ENCODE results near the gene SUSD4. TPM values are rescaled to one million over a fixed set of nuclear protein-coding genes. Genes with fewer than 3 reads are reported as not detected.

SUSD4 gene
- total RNA-seq, 1 experiment from 2014 or later = 31.4 TPM

GRCh38 chr1:223249854-223250631 is 113.9 kb downstream of the SUSD4 start:
- intact Hi-C loops (cut with micrococcal nuclease; ENCODE audit: unreplicated experiment) = no loop called here

GRCh38 chr1:223248770-223249140 is 115.2 kb downstream of the SUSD4 start:
- no peak for TF ChIP-seq CTCF (IDR thresholded peaks at IDR 0.05; ENCODE audit: insufficient read depth in 1 of 2, low read depth in 1 of 2, low read length in 1 of 2, severe bottlenecking in 1 of 2, unreplicated experiment in 1 of 2)
- H3K36me3 ChIP-seq (ENCODE audit: control insufficient read depth, insufficient read depth, low read length) = no peaks in the 10 kb centered on the region
- peaks cover 12% of the 10 kb centered on the region for H3K4me1 ChIP-seq
- H3K9me3 ChIP-seq = no peaks in the 10 kb centered on the region
- H3K27me3 ChIP-seq (replicated peaks; ENCODE audit: control insufficient read depth, insufficient read depth, low read length) = no peaks in the 10 kb centered on the region
- Mint-ChIP-seq H3K4me3 (ENCODE audit: unreplicated experiment) (no peak overlapping the region), H3K27me3 (ENCODE audit: insufficient read depth, unreplicated experiment) (no peaks in the 10 kb centered on the region), H3K36me3 (ENCODE audit: insufficient read depth, unreplicated experiment) (no peaks in the 10 kb centered on the region), H3K4me1 (ENCODE audit: low read depth, unreplicated experiment) (peaks cover 14% of the 10 kb centered on the region), H3K27ac (ENCODE audit: unreplicated experiment) (no peak overlapping the region), H3K9me3 (ENCODE audit: unreplicated experiment) (no peaks in the 10 kb centered on the region)
- intact Hi-C loops (cut with micrococcal nuclease; ENCODE audit: unreplicated experiment) = no loop called here
- ChIA-PET POLR2A (no interaction called here), CTCF (no interaction called here)
- no TSS peak for BruUV-seq (replicated peaks)
- DNase-seq = no peak
- no peak overlapping the region for H3K4me3 ChIP-seq (ENCODE audit: low read depth, low read length)

More at GRCh38 chr1:223249854-223250631, 113.9 kb downstream of the SUSD4 start:
- CTCF ChIA-PET = interaction anchor here (0.9 to 1.6 kb wide), 2 partner anchors 116 to 282 kb away, joined by 3 to 4 read pairs; no protein-coding TSS in a partner anchor
- no peak for TF ChIP-seq CTCF (IDR thresholded peaks at IDR 0.05; ENCODE audit: insufficient read depth in 1 of 2, low read depth in 1 of 2, low read length in 1 of 2, severe bottlenecking in 1 of 2, unreplicated experiment in 1 of 2)
- H3K9me3 Mint-ChIP-seq (ENCODE audit: unreplicated experiment) = no peaks in the 10 kb centered on the region
- H3K4me3 ChIP-seq (ENCODE audit: low read depth, low read length) = no peak overlapping the region
- peak in 1 of 2 experiments; percentile 38 for DNase-seq
- no peak overlapping the region for H3K4me3 Mint-ChIP-seq (ENCODE audit: unreplicated experiment)
- no peaks in the 10 kb centered on the region for H3K36me3 Mint-ChIP-seq (ENCODE audit: insufficient read depth, unreplicated experiment)
- no peak overlapping the region for H3K27ac Mint-ChIP-seq (ENCODE audit: unreplicated experiment)
- H3K4me1 ChIP-seq = 0 out of 2 replicates have a peak, but pooled peaks cover under 1% of the 10 kb centered on the region
- peaks cover 7% of the 10 kb centered on the region for H3K4me1 Mint-ChIP-seq (ENCODE audit: low read depth, unreplicated experiment)
- no peaks in the 10 kb centered on the region for H3K27me3 Mint-ChIP-seq (ENCODE audit: insufficient read depth, unreplicated experiment)
- POLR2A ChIA-PET = no interaction called here
- no peaks in the 10 kb centered on the region for H3K9me3 ChIP-seq
- H3K27me3 ChIP-seq (replicated peaks; ENCODE audit: control insufficient read depth, insufficient read depth, low read length) = no peaks in the 10 kb centered on the region
- H3K36me3 ChIP-seq (ENCODE audit: control insufficient read depth, insufficient read depth, low read length) = no peaks in the 10 kb centered on the region
- no TSS peak for BruUV-seq (replicated peaks)

- H3K9me3 ChIP-seq = no peaks in the 10 kb centered on the region
- Mint-ChIP-seq H3K4me1 (ENCODE audit: low read depth, unreplicated experiment) (peaks cover 15% of the 10 kb centered on the region), H3K9me3 (ENCODE audit: unreplicated experiment) (no peaks in the 10 kb centered on the region), H3K27me3 (ENCODE audit: insufficient read depth, unreplicated experiment) (no peaks in the 10 kb centered on the region), H3K4me3 (ENCODE audit: unreplicated experiment) (no peak overlapping the region), H3K36me3 (ENCODE audit: insufficient read depth, unreplicated experiment) (no peaks in the 10 kb centered on the region), H3K27ac (ENCODE audit: unreplicated experiment) (no peak overlapping the region)
- no peaks in the 10 kb centered on the region for H3K27me3 ChIP-seq (replicated peaks; ENCODE audit: control insufficient read depth, insufficient read depth, low read length)
- no peak for TF ChIP-seq CTCF (IDR thresholded peaks at IDR 0.05; ENCODE audit: insufficient read depth in 1 of 2, low read depth in 1 of 2, low read length in 1 of 2, severe bottlenecking in 1 of 2, unreplicated experiment in 1 of 2)
- ChIA-PET CTCF (no interaction called here), POLR2A (no interaction called here)
- no peak for DNase-seq
- H3K36me3 ChIP-seq (ENCODE audit: control insufficient read depth, insufficient read depth, low read length) = no peaks in the 10 kb centered on the region
- no TSS peak for BruUV-seq (replicated peaks)
- H3K4me3 ChIP-seq (ENCODE audit: low read depth, low read length) = no peak overlapping the region
- peaks cover 18% of the 10 kb centered on the region for H3K4me1 ChIP-seq
- intact Hi-C loops (cut with micrococcal nuclease; ENCODE audit: unreplicated experiment) = no loop called here
Observed at GRCh38 chr1:223248001-223248769, 115.8 kb downstream of the SUSD4 start.

Measured in Caco-2 (cell line).